Keratinocyte (primary cell): Measurements from ENCODE around the gene PPARGC1A. TPM values are rescaled to one million over a fixed set of nuclear protein-coding genes. Genes with fewer than 3 reads are reported as not detected.
A peak's percentile ranks its signal among the peaks of the same experiment; 100 is the strongest.

Source experiments
- DNase-seq: peaks from one replicate; pipeline ENCODE4 v3.0.0-alpha.2; 2011; ENCODE audit warnings: low read depth, missing footprints, low spot score
- FAIRE-seq: peaks from 2 replicates; lab custom pipeline; 2011; peaks lifted over from hg19 to GRCh38; lab: Jason Lieb, UNC
- H2AFZ ChIP-seq: 2 replicates; pipeline ENCODE4 v1.6.0; 2012; ENCODE audit warnings: low read length, control low read depth, inconsistent platforms; ENCODE audit not compliant: control insufficient read depth
- H3K27ac ChIP-seq: 2 replicates; pipeline ENCODE4 v1.5.1; 2011; ENCODE audit warnings: low read length; ENCODE audit not compliant: control insufficient read depth, insufficient read depth
- H3K27me3 ChIP-seq: 3 replicates; pipeline ENCODE4 v1.6.0; 2011; ENCODE audit warnings: low read length; ENCODE audit not compliant: control insufficient read depth, insufficient read depth; ENCODE audit errors: extremely low read depth
- H3K36me3 ChIP-seq, 2 experiments: 2 replicates in 1 of 2; 3 replicates in 1 of 2; pipeline ENCODE4 v1.5.1; 2011; ENCODE audit warnings: low read length in 2 of 2, mild to moderate bottlenecking in 1 of 2; ENCODE audit not compliant: control insufficient read depth in 2 of 2, insufficient read depth in 2 of 2; ENCODE audit errors: extremely low read depth in 1 of 2
- H3K4me1 ChIP-seq: 3 replicates; pipeline ENCODE4 v1.5.1; 2011; ENCODE audit warnings: low read length; ENCODE audit not compliant: control insufficient read depth, insufficient read depth; ENCODE audit errors: extremely low read depth
- H3K4me2 ChIP-seq: 3 replicates; pipeline ENCODE4 v1.6.0; 2011; ENCODE audit warnings: low read depth, low read length; ENCODE audit not compliant: control insufficient read depth, insufficient read depth; ENCODE audit errors: extremely low read depth
- H3K4me3 ChIP-seq, 3 experiments: fragments of 200-600 bp in 1 of 3; sonication (generic) in 1 of 3; 2 replicates in 2 of 3; 3 replicates in 1 of 3; pipeline ENCODE4 v1.5.1; 2011 to 2016; ENCODE audit warnings: low read length in 3 of 3, mild to moderate bottlenecking in 3 of 3, control low read depth in 2 of 3, inconsistent platforms in 1 of 3, low read depth in 1 of 3, mixed read lengths in 1 of 3, mixed run types in 1 of 3, moderate library complexity in 1 of 3; ENCODE audit not compliant: control insufficient read depth in 2 of 3, insufficient read depth in 2 of 3; ENCODE audit errors: extremely low read depth in 1 of 3
- H3K79me2 ChIP-seq: 2 replicates; pipeline ENCODE4 v1.6.0; 2012; ENCODE audit warnings: low read length; ENCODE audit not compliant: control insufficient read depth, insufficient read depth
- H3K9ac ChIP-seq: 3 replicates; pipeline ENCODE4 v1.6.0; 2011; ENCODE audit warnings: low read length; ENCODE audit not compliant: control insufficient read depth, insufficient read depth; ENCODE audit errors: extremely low read depth
- H3K9me1 ChIP-seq: 3 replicates; pipeline ENCODE4 v1.6.0; 2011; ENCODE audit warnings: low read length; ENCODE audit not compliant: control insufficient read depth, insufficient read depth; ENCODE audit errors: extremely low read depth
- H3K9me3 ChIP-seq: 2 replicates; pipeline ENCODE4 v1.5.1; 2012; ENCODE audit warnings: low read depth, low read length; ENCODE audit not compliant: control insufficient read depth
- H4K20me1 ChIP-seq: 3 replicates; pipeline ENCODE4 v1.6.0; 2011; ENCODE audit warnings: low read length; ENCODE audit not compliant: control insufficient read depth, insufficient read depth; ENCODE audit errors: extremely low read depth
- CTCF ChIP-seq, 3 experiments: IDR thresholded peaks in 1 of 3; conservative IDR thresholded peaks in 1 of 3; optimal IDR thresholded peaks in 1 of 3; 2 replicates in 2 of 3; 3 replicates in 1 of 3; pipeline versions ENCODE3 to v1.5.1; 2011; ENCODE audit warnings: low read length in 3 of 3, mild to moderate bottlenecking in 3 of 3, moderate library complexity in 2 of 3, control low read depth in 1 of 3, inconsistent platforms in 1 of 3; ENCODE audit not compliant: insufficient read depth in 2 of 3; ENCODE audit errors: extremely low read depth in 1 of 3
- EZH2 ChIP-seq: IDR thresholded peaks from one replicate; pipeline ENCODE4 v1.6.1; 2012; ENCODE audit warnings: inconsistent platforms, mild to moderate bottlenecking, low read length, moderate library complexity
- dilution Hi-C: fragments of 300-500 bp; cut with MboI; formaldehyde crosslinking; loops from one replicate; pipeline ENCODE4 v1.7.0; 2020; ENCODE audit warnings: low sequenced_read_pairs; ENCODE audit not compliant: extremely low pct_ligation_motif_present
- polyA plus RNA-seq, 5 experiments: library from polyadenylated mRNA; depleted of rRNA in 3 of 5; stranded (reverse) in 3 of 5; stranded (forward) in 1 of 5; unstranded in 1 of 5; fragments of >200 nt; gene quantifications; 1 replicate in 1 of 5; 2 replicates in 3 of 5; 3 replicates in 1 of 5; pipeline versions ENCODE4 v1.2.1 to v1.2.3, GENCODE V29; 2011 to 2012; ENCODE audit warnings: missing spikeins in 2 of 5, low read depth in 1 of 5, low replicate concordance in 1 of 5

The PPARGC1A gene
- polyA plus RNA-seq, 1 donor (not counting 4 experiments of a cell fraction or from before 2014, with no cell fraction given), result 0.18 TPM

DNA sequence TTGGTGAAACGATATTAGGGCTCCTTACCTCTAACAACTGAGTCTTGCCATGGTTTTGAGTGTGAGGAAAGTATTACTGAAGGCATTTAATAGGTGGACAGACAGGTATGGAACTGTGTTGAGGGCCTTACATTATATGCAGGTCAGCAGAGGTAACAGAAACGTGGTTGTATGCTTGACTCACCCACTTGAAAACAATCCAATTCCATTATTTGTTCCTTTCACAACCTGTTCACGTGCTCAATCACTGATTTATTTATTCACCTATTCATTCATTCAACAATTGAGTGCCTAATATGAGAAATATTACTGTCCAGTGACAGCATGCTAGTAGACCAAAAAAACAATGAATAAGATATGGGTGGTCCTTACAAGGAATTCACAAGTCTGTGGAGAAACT is 33.3 kb upstream of the PPARGC1A start:
- Histone ChIP-seq H3K36me3 (no peaks in the 10 kb centered on the region), H3K9ac (no peak overlapping the region), H3K27ac (no peak overlapping the region), H3K4me2 (no peak overlapping the region), H3K9me1 (no peaks in the 10 kb centered on the region), H2AFZ (no peak overlapping the region), H3K27me3 (no peaks in the 10 kb centered on the region), H3K4me1 (peaks cover 37% of the 10 kb centered on the region), H4K20me1 (no peaks in the 10 kb centered on the region), H3K79me2 (no peaks in the 10 kb centered on the region), H3K9me3 (no peaks in the 10 kb centered on the region), H3K4me3 (no peak overlapping the region)
- TF ChIP-seq EZH2 (no peak), CTCF (optimal IDR thresholded peaks at IDR 0.05 in 1 of 3, IDR thresholded peaks at IDR 0.05 in 1 of 3, conservative IDR thresholded peaks at IDR 0.05 in 1 of 3; ENCODE audit: extremely low read depth in 1 of 3, insufficient read depth in 2 of 3, low read length in 3 of 3) (no peak)
- FAIRE-seq, result peak; percentile 79
- dilution Hi-C loops, result no loop called here
- no peak for DNase-seq

DNA sequence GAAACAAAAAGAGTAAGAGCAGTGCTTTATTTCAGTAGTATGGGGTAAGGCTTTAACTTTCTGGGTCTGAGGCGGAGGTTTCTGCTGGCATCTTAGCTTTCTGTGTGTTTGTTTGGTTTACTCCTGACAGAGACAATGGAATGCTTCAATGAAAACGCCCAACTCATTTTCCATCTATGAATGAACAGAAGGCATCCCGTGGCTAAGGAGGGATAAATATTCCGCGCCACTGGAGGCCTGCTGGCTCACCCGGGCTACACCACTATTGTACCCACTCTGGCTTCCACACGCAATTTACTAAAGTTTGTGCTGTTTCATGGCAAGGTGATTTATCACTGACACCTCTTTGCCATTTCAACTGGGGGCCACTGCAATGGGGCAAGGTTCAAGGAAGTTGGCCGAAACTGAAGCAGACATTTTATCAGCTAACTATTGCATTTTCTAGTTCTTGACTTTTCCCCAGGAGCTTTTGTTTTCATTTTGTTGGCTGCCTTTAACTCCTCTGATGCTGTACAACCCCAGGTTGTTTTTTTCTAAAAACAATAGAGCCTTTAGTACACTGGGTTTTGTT is 32.8 kb upstream of the PPARGC1A start:
- H3K4me1 ChIP-seq, result peaks cover 37% of the 10 kb centered on the region
- no peak overlapping the region for H2AFZ ChIP-seq
- H3K79me2 ChIP-seq, result no peaks in the 10 kb centered on the region
- no peak overlapping the region for H3K4me3 ChIP-seq
- H3K36me3 ChIP-seq, result no peaks in the 10 kb centered on the region
- H4K20me1 ChIP-seq, result no peaks in the 10 kb centered on the region
- FAIRE-seq (no peak), DNase-seq (no peak)
- H3K27me3 ChIP-seq, result no peaks in the 10 kb centered on the region
- H3K9ac ChIP-seq, result no peak overlapping the region
- H3K9me1 ChIP-seq, result no peaks in the 10 kb centered on the region
- H3K27ac ChIP-seq, result no peak overlapping the region
- TF ChIP-seq EZH2, result no peak
- TF ChIP-seq CTCF (optimal IDR thresholded peaks at IDR 0.05 in 1 of 3, IDR thresholded peaks at IDR 0.05 in 1 of 3, conservative IDR thresholded peaks at IDR 0.05 in 1 of 3; ENCODE audit: extremely low read depth in 1 of 3, insufficient read depth in 2 of 3, low read length in 3 of 3), result no peak
- no peak overlapping the region for H3K4me2 ChIP-seq
- dilution Hi-C loops, result no loop called here
- H3K9me3 ChIP-seq, result no peaks in the 10 kb centered on the region
